Esophagus muscularis mucosa (tissue), 4 donors: ENCODE data around the gene CTTNBP2.
"Not testable (repeated sequence)": the region's sequence is repeated elsewhere in the genome, so short reads cannot be mapped to it uniquely, and the experiment has no call there.

ENCODE experiments used
- CTCF ChIP-seq, 3 experiments: fragments of 200-600 bp in 2 of 3; fragments of 450-650 bp in 1 of 3; sonication (generic) in 2 of 3; IDR thresholded peaks; one replicate each; pipeline ENCODE4 v1.5.1; 2017 to 2019; ENCODE audit warnings: antibody characterized with exemption in 3 of 3, mild to moderate bottlenecking in 2 of 3, moderate library complexity in 1 of 3
- EP300 ChIP-seq: sonication (generic); formaldehyde crosslinking; IDR thresholded peaks from one replicate; pipeline ENCODE4 v1.6.1; 2017; ENCODE audit warnings: antibody characterized with exemption
- POLR2A ChIP-seq: fragments of 450-650 bp; IDR thresholded peaks from one replicate; pipeline ENCODE4 v1.6.1; 2017; ENCODE audit warnings: antibody characterized with exemption, moderate library complexity, mild to moderate bottlenecking, low read depth

GRCh38 chr7:117708173-117708572 is 165.1 kb downstream of the CTTNBP2 start:
- TF ChIP-seq CTCF (IDR thresholded peaks at IDR 0.05); EP300; POLR2A: not testable (repeated sequence)
